ENCODE results near the gene AGAP3.

The AGAP3 gene

DNA sequence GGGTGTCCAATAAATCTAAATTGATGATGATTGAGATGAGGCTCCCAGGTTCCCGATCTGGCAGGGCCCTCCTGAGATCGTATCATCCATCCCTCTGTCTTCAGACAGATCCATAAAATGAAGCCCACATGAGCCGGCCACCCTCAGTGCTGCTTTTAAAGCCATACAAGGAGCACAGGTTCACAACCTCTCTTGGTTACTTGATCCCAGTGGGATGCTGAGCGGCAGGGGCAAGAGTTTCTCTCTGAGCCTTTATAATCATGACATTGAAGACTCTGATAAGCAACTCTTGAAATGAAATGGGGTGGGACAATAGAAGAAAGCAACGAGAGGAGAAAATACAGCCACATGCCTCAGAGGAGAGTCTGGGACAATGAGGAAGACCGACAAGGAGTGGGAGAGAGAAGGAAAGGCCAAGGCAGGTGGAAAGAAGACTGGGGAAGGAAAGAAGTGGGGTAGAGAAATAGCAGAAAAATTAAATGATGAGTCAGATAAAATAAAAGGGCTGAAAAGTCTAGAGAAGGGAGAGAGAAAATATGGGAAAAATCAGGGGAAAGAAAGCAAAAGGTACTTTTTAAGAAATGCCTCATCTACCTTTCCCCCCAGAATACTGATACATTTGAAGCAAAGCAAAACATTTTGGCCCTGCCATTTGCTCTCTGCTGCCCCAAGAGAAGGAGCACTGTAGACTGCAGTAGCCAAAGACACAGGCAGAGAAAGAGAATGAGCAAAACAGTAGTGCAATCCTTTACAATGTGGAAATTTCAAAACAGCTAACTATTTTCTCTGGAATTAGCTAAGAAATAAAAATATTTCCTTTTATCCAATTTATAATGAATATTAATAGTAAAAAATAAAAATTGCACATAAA lies 66.6 kb downstream of the AGAP3 start:
- no peak for DNase-seq (ENCODE audit: low read depth in 2 of 2)

DNA sequence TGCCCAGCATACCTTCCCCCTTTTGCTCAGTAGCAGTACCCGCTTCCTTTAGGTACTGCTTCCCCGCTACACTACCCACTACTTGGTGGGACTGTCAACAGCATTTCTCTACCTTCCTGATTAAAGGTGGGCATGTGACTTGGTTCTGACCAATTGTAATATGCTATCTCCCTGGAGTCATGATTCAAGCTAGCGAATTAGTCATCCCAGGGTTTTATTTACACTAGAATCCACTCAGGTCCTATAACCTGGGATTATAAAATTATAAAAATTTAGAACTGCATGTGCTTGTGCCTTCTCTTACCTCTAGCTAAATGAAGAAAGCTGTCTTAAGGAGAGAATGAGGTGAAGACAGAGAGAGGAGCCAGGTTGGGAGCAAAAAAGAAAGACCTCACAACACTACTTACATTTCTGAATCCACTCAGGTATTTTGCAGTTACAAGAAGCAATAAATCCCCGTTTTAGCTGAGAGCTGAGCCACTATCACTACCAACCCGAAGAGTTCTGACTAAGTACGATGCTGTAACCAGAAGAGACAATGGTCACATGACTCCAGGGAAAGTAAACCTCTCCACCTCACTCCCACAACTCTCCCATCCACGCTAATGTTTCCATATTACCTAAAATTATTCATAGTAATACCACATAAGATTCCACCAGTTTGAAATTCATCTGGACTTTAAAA lies 71.5 kb downstream of the AGAP3 start:
- DNase-seq (ENCODE audit: low read depth in 2 of 2), result no peak

DNA sequence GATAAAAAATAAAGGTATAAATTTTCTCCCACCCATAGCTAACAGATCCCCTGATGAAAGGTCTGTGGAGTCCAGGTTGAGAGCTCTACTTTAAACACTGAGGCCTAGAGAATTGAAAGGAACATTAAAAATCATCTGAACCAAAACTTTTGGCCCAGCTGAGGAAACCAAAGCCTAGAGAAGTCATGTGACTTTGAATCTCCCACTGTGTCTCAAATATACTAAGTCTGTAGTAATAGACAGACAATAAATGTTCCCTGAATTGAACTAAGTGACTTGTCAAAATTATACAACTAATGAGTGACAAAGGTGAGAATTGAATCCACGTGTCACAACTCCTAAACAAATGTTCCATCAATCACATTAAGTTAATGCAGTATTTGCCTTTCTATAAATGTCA lies 75.5 kb downstream of the AGAP3 start:
- DNase-seq (ENCODE audit: low read depth in 2 of 2), result no peak

DNA sequence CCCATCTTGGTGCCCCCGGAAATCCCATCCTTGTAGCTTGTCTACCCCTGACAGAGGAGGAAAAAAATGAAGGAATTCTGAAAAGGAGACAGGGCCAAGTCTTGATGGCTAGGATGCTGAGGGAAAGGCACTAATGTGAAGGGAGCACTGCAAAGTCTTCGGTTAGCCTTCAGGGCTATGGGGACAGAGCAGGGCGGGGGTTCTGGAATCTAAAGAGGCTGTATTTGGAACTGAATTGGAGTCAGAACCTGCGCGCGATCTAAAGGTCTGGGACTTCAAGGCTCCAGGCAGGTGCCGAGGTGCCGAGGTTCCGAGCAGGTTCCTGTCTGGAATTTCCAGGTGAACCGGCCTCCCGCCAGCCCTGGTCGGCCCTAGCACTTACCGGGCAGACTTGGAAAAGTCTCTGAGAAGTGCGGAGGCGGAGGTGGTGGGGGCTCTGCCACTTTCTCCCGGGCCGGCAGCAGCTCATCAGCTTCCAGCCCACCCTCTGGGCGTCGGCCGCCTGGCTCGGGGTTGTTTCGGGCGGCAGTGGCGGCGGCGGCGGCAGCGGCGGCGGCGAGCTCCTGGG lies 80.4 kb downstream of the AGAP3 start:
- no peak for DNase-seq (ENCODE audit: low read depth in 2 of 2)

DNA sequence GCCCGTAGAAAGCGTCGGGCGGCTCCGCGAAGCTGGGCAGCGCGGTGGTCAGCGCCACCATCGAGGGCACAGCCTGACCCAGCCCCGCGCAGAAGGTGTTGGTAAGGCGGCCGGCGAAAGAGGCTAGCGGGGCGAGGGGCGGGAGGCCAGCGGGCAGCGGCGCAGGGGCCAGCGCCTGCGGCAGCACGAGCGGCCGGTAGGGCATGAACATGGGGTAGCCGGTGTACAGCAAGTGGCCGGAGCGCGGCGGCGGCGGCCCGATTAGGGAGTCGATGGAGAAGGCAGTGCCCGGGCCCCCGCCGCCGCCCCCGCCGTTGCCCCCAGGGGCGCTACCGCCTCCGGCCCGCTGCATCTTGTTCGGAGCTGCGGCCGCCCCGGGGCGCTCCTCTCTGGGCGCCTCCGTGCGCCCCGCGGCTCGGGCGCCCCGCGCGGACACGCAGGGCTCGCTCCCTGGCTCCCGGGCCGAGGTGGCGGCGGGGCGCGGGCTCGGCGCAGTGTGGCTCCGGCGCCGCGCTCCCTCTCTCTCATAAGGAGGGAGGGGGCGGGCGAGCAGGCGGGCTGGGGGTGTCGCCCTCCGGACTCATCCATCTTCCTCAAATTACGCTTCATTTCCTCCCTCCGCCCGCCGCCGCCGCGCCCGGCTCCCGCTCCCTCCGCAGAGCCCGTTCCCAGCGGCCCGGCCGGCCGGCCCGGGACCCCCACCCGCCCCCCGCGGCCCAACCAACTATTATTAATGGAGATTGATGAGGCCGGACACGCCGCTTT lies 81.1 kb downstream of the AGAP3 start, which contains the start of gene GBX1:
Gene GBX1, minus strand, starts transcription at position 498 of the 765 bp plus-strand sequence. Its CDS starts 146 bp downstream, at position 352.
- peak in 1 of 2 donors; percentile 17 for DNase-seq (ENCODE audit: low read depth in 2 of 2)

DNA sequence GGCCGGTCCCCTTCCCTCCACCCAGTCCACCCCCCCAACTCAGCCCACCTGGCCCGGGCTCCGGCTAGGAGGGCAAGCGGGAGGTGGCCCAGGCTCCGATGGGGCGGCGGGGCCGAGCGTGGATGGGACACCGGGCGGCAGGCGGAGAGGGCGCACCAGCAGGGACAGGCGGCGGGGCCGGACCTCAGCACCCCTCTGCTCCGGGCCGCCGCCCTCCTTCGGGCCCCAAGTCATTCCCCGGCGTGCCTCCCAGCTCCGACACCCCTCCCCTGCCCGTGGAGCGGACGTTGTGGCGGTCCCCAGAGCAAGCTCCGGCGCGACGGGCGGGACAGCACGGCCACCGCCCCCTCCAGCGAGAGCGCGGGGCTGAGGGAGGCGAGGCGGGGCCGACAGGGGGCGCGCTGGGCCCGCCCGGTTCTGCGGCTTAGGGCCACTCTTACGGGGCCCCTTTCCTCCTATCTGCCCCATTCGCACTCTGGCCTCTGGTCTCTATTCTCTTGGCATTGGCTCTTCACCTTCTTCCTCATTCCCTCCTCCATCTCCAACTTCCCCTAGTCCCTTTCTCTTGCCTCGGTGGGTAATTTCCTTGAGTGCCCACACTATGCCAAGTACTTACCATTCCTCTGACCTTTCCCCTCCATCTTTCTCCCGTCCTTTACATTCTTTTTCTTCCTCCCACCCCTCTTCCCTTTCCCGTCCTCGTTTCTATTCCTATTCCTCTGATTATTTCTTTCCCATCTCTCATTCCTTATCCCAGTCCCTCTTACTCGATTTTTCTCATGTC lies 81.9 kb downstream of the AGAP3 start:
- peak; percentile 42 to 63 for DNase-seq (ENCODE audit: low read depth in 2 of 2)

DNA sequence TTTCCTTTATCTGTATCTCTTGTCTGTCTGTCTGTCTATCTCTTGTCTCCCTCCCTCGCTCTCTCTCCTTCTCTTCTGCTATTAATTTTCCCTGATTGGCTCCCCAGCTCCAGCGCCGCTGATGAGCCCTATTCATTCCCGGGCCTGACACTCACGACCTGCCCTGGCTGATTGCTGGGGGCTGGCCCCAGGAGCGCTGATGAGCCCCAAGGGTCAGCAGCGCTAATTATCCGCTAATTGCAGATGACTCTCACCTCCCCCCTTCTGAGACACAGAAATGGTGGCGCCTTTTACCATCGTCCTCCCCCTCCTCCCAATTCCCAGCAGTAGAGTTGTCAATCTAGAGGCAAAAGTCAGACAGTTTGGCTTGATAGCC lies 82.5 kb downstream of the AGAP3 start:
- no peak for DNase-seq (ENCODE audit: low read depth in 2 of 2)

DNA sequence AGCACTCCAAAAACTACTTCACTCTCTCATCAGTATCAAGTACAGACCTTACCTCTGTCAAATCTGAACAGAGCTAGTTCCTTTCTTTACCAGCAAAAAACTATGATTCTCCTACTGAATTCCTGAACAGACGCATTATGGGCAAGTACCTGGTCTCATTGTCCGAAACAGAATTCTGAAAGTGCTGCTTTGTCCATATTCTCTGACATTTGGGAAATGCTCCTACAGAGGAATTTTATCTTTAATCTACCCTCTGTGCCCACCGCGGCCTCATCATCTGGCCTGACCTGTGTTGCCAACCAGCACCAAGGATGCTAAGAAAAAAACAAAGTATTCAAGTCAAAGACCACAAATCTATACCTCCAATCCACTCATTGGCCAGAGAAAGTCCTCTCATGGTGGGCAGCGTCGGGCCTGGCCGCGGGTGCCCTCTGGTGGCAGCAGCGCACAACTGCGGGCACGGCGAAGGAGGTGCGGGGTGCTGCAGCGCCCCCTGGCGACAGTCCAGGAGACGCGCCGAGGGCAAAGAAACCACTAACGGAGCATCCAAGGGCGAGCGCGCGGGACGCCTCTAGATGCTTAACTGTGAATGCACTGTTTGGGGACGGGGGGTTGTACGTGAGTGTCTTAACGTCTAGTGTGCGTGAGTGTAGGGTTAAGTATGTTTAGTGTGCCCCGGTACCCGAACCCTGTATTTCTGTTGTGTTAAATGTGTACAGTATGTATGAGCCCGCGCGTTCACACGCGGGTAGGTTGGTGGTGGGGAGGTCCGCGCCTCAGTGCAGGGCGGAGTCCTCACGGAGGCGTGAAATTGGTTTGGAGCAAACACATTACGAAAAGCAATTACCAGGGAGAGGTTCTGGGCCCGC lies 86.2 kb downstream of the AGAP3 start:
- DNase-seq (ENCODE audit: low read depth in 2 of 2), result peak; percentile 75 to 76

DNA sequence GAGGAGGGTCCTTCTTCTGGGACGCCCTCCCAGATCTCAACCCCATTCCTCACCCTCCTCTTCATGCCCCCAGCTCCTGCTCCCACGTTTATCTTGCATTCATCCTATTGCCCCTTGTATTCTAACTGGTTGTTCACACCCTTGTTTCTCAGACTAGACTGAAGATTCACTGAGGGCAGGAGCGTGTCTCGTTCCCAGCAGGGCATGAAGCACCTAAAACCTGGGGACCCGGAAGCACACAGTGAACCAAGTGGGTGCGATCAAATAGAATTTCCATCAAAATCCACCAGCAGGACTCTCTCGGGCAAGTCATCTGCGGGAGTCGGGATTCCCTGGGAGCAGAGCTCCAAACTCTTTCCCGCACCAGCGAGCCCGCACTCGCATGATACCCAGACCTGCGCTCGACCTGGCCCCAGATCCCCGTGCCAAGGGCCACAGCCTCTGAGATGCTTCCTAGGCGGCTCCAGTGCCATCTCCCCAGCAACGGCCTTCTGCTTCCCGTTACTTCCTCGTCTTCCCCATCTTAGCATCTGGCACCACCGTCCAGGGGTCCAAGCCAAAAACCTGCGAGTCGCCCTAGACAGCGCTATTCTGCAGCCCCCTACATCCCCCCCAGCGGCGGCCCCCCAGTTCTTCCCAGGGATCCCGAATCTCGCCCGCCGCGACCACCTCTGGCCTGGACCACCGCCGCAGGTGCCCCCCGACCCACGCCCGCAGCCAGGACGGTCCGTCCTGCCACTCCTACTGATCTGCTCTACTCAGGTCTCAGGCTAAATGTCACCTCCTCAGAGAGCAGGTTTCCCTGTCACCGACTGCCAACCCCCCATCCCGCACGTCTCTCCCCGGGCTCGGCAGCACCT lies 87.3 kb downstream of the AGAP3 start:
- DNase-seq (ENCODE audit: low read depth in 2 of 2), result no peak

DNA sequence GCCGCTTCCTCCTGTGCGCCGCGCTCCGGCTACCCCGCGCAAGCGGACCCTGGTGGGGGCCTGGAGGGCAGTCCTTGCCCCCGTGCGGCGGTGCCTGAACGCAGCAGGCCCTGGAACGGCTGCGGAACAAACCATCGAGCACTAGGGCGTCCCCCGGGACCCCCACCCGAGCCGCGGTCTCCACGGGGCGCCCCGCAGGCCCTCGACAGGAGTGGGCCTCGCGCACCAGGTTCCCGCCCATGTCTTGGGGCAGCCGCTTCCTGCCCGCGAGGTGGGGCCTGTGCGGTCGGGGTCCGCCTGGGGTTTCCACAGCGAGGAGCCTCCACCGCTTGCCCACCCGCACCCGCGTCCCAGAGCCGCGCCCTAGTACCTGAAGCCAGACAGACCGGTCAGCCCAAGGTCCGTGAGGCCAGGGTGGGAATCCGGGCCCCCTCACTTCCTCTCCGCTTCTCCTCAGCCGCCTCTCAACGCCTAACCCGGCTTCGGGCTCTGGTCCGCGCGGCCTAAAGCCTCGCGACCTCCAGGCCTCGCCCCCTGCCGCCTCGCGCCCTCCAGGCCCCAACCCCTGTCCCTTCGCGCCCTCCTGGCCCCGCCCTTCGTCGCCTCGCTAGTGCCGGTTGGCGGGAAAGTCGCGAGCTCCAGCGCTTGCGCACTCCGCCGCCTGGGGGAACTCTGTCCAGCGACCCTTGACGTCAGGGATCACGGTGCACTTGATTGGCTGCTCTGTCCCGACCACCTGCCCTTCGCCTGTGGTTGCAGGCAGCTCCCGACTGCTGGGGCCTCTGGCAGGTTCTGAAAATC lies 88.2 kb downstream of the AGAP3 start:
- DNase-seq (ENCODE audit: low read depth in 2 of 2), result no peak

DNA sequence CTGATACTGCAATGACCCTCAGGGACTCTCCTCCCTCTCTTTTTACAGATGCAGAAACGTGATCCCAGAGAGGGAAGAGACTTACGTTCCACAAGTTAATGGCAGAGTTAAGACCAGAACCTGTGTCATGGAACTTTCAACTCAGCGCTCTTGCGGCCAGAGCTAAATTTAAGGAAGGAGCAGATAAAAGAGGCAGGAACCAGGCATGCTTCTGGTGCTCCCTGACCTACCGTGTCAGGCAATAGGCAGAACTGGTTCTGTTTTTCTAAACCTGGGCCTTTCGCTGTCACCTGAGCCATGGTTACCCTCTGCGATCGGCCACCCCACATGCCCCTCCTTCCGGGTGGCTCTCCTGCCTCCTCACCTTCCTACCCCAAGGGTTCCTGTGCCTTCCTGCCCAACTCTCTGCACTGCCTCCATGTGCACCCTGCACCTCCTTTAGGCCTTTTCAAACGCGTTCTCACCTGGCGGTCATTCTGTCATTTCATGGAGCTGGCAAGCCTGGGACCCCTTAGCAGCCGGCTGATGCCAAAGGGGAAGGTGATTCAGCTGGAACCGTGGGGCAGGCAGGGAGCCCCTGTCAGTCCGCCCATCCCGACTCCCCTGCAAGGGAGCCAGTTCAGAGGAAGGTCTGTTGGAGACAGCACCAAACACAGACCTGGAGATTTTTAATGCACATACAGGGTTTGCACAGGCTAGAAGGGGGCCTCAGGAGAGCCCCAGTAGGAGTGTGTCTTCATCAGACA lies 88.9 kb downstream of the AGAP3 start:
- DNase-seq (ENCODE audit: low read depth in 2 of 2), result no peak

DNA sequence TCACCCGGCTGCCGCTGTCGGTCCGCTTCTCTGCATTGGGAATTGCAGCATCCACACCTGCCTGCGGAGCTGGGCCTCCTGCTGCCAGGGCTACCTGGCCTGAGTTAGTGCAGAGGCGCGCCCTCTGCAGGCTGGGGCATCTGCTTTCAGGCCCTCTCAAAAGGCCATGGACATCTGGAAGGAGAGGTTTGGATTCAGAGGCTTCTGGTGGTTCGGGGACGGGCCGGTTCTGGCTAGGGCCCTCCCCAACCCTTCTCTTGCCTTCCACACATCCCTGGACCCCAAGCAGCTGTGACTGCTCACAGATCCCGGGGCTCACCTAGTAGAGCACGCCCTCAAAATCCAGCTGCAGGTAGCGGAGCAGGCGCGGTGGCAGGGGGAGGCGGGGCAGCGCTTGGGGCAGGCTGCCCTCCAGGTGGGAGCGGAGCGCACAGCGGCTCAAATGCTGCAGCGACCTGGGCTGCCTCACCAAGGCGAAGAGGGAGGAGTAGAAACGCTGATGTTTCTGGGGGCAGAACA lies 89.6 kb downstream of the AGAP3 start:
- DNase-seq (ENCODE audit: low read depth in 2 of 2), result no peak

DNA sequence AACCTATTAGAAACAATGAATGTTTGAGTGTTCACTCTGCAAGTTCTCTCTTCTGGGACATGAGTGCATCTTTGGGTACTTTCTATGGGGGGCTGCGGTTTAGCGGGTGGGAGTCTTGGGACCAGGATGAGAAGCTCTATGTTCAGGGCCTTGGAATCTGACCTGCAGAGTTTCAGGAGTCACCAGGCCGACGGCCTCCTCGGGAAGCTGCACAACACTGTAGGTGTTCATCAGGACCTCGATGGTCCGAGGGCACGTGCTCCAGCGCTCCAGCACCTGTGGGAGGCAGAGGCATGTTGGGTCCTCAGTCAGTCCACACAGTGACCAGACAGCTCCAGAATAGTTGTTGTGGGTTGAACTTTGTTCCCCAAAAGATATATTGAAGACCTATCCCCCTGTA lies 90.1 kb downstream of the AGAP3 start:
- DNase-seq (ENCODE audit: low read depth in 2 of 2), result no peak

DNA sequence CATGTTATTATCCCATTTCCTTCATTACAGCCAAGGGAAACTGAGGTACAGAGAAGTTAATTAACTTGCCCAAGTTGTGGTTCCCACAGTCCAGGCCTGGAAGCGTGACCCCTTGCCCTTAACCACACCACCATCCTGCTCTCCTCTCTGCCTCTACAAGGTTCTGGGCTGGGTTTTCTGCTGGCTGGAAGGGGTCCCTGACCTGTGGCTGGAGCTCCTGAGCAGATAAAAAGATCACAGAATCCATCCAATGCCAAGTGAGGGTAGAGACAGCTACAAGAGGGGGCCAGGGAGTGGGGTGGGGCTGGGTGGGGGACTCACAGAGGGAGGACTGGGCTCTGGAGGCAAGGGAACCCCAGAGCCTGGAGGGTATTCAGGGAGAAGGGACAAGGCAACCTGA lies 91.0 kb downstream of the AGAP3 start:
- no peak for DNase-seq (ENCODE audit: low read depth in 2 of 2)

DNA sequence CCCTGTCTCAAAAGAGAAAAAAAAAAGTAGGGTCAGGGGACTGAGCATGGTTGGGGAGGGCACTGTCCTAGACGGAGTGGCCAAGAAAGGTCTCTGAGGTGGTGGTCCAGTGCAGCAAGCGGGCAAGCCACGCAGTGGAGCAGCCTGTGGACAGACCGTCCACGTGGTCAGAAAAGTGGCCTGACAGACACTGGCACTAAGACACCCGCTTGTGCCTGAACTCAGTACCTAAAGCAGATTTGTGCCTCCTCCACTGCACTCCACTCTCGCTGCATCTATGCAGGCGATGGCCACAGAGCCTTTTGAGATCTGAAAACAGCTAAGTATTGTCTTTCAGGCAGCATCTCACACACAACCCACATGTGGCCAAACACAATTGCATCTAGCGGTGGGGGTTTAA lies 92.0 kb downstream of the AGAP3 start:
- no peak for DNase-seq (ENCODE audit: low read depth in 2 of 2)

DNA sequence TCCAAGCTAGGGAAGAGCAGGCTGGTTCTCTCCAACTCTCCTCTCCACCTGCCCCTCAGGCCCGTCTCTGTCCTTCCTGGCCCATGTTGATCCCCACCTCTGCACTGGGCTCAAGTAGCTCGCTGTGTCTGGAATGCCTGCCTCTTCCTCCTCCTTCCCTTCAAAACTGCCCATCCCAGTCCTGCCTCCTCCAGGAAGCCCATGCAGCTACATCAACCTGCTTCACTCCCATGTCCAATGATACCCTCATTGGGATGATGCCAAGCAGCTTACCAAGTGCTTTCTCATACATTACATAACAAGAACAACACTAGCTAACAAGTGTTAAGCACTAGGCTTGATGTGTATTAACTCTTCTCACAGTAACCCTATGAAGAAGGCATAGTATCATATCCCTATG lies 92.6 kb downstream of the AGAP3 start:
- no peak for DNase-seq (ENCODE audit: low read depth in 2 of 2)

DNA sequence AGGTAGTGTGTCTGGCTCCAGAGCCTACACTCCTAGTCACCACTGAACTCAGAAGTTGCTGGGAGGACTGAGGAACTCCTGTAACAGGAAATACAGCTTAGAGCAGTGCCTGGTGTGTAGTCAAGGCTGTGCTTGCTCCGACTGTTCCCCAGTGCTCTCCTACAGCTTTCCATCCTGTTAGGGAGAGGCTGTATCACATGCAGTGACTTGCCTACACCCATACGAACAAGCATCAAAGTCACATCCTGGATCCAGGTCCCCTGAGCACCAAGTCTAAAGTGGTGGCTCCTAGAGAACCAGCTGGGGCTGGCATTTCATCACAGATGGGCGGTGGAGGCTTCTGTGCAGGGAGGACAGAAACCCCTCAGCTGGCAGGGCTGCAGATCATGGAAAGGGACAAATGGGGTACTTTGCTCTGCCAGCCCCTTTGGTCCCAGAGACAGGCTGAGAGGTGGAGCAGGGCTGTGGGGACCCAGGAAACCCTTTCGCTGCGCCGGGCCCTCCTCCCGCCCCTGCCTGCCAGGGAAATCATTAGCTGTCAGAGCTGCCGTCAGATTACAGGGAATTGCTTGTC lies 93.1 kb downstream of the AGAP3 start:
- DNase-seq (ENCODE audit: low read depth in 2 of 2), result no peak

Measured in stimulated activated CD4-positive, alpha-beta T cell treated with anti-CD3 and anti-CD28 coated beads, Interleukin-1b, Interleukin-23, amount 100 ng/mL, for 4 hours (primary cell).